Measurements from ENCODE around the gene WNT3A. TPM values are rescaled to one million over a fixed set of nuclear protein-coding genes. Genes with fewer than 3 reads are reported as not detected.

Gene WNT3A
- polyA plus RNA-seq, 1 experiment, result not detected

DNA sequence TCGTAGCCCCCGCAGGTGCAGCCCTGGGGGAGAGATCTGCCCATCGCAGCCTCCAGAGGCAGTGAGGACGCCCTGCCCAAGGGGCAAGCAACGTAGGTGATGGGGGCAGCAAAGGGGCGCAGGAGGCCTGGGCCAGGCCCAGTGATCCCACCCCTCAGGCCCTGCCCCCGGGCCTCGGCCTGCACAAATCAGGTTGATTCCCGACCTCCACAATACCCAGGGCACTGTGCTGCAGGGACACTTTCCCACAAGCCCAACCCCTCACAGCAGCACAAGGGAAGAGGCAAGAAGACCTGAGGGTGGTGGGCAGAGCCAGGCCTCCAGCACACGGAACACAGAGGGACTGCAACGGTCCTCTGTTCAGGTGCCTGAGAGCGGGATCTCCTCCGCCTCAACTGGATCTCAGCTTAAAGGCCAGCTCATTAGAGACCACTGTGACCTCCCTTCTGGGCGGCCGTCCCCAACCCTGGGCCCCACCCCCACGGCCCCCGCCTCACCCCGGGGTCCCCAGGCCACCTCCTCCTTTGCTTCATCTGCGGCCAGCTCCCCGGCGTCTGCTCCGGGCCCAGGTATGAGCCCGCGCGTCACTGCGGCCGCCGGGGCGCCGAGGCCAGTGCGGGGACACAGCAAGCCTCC lies 74.9 kb downstream of the WNT3A start:
- POLR2A ChIA-PET, result interaction anchor here (0.5 to 1.0 kb wide), 4 partner anchors 15 to 1674 kb away, joined by 3 to 8 read pairs (median 4); partner anchors contain the start of gene PARP1
- peak overlapping the region; percentile 91 for H3K4me3 ChIP-seq (ENCODE audit: low read depth, low read length)
- DNase-seq (ENCODE audit: low read depth), result no peak
- TF ChIP-seq, protein P1, sequence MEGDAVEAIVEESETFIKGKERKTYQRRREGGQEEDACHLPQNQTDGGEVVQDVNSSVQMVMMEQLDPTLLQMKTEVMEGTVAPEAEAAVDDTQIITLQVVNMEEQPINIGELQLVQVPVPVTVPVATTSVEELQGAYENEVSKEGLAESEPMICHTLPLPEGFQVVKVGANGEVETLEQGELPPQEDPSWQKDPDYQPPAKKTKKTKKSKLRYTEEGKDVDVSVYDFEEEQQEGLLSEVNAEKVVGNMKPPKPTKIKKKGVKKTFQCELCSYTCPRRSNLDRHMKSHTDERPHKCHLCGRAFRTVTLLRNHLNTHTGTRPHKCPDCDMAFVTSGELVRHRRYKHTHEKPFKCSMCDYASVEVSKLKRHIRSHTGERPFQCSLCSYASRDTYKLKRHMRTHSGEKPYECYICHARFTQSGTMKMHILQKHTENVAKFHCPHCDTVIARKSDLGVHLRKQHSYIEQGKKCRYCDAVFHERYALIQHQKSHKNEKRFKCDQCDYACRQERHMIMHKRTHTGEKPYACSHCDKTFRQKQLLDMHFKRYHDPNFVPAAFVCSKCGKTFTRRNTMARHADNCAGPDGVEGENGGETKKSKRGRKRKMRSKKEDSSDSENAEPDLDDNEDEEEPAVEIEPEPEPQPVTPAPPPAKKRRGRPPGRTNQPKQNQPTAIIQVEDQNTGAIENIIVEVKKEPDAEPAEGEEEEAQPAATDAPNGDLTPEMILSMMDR (IDR thresholded peaks at IDR 0.05; ENCODE audit: insufficient read depth, low read depth, low read length), result no peak
- no peaks in the 10 kb centered on the region for H3K27me3 ChIP-seq (ENCODE audit: control insufficient read depth, insufficient read depth, low read length)
- H3K36me3 ChIP-seq (ENCODE audit: control insufficient read depth, insufficient read depth, low read length), result peaks cover 2% of the 10 kb centered on the region; the same call in 1 of the 2 replicates
- CTCF ChIA-PET, result interaction anchor here (0.9 to 1.5 kb wide), 2 partner anchors 83 to 85 kb away, joined by 4 to 6 read pairs; no protein-coding TSS in a partner anchor

DNA sequence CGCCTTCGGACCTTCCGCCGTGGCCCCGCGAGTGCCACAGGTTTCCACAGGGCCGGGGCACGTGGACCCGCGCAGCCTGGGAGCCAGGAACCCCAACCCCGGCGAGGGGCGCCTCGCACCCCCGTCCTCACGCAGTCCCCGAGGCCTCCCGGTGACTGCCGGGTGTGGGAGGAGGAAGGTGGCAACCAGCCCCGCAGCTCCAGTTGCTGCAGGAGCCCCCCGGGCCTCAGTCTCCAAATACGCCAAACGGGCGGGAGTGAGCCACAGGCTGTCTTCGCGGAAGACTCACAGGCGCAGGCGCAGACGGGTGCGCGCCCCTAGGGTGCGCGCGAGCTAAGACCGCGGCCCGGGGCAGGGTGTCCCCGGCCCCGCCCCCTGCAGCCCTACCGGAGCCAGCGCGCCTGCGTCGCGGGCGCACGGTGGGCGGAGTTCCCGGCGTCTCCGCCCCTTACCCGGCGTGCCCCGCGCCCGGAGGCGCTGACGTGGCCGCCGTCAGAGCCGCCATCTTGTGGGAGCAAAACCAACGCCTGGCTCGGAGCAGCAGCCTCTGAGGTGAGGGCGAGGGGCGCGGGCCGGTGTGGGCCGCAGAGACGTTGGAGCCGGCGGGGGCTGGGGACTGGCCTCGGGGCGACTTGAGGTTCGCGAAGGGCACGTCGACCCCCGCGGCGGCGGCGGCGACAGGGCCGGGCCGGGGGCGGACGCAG lies 75.6 kb downstream of the WNT3A start, which contains the start of gene ARF1:
Gene ARF1 (plus strand): TSS at position 495 of the 704 bp plus-strand sequence. CDS start 14,407 bp downstream, outside the sequence.
- Histone ChIP-seq H3K36me3 (ENCODE audit: control insufficient read depth, insufficient read depth, low read length) (peaks cover 2% of the 10 kb centered on the region; the same call in 1 of the 2 replicates), H3K4me3 (ENCODE audit: low read depth, low read length) (peak within 1 kb of the TSS; percentile 97), H3K27me3 (ENCODE audit: control insufficient read depth, insufficient read depth, low read length) (no peaks in the 10 kb centered on the region)
- ChIA-PET POLR2A (interaction anchor here (0.5 to 1.0 kb wide), 4 partner anchors 16 to 1674 kb away, joined by 3 to 8 read pairs (median 4); partner anchors contain the start of gene PARP1), CTCF (interaction anchor here (0.9 to 1.5 kb wide), 2 partner anchors 83 to 85 kb away, joined by 4 to 6 read pairs; no protein-coding TSS in a partner anchor)
- DNase-seq (ENCODE audit: low read depth), result peak; percentile 52
- TF ChIP-seq, protein P1 (IDR thresholded peaks at IDR 0.05; ENCODE audit: insufficient read depth, low read depth, low read length), result no peak

DNA sequence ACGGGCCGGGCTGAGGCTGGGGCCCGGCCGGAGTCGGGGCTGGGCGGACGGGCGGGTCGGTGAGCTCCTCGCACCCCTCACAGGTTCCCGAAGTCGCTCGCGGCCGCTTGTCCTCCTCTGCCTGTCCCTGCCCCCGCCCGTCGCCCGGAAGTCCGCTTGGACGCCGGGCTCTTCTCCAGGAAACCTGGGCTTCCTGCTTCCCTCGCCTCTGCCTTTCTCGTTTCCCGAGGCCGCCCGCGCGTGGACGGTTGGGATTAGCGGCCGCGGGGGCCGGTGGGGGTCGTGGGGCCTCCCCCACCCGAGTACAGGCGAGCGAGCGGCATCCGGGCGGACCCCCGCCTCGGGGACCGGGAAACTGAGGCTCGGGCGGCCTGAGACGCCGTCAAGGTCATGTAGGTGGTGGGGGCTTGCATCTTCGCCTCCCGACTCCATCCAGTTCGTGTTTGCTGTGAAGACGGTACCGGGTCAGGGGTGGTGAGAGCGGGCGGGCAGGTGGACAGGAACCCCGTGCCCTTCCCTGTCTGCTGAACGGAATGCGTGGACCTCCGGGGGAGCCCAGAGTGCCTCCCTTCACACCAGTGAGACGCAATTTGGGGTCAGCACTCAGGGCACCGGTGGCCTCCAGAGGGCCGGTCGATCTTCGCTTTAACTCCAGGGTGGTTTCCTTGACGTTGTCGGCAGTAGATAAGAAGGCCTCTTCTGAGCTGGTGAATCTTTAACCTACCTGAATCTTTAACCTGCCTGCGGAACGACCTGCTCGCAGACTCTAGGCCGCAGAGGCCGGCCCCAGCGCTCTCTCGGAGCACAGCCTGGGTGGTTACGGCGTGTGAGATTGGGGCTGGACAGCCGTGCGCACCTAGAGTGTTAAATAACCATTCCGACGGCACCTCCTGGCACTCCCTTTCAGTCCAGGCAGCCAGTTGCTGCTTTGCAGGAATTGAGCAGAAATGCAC lies 76.4 kb downstream of the WNT3A start:
- TF ChIP-seq, protein P1 (IDR thresholded peaks at IDR 0.05; ENCODE audit: insufficient read depth, low read depth, low read length), result no peak
- no peak for DNase-seq (ENCODE audit: low read depth)
- CTCF ChIA-PET, result interaction anchor here (0.9 to 1.5 kb wide), 3 partner anchors 84 kb away, joined by 3 to 6 read pairs (median 4); no protein-coding TSS in a partner anchor

DNA sequence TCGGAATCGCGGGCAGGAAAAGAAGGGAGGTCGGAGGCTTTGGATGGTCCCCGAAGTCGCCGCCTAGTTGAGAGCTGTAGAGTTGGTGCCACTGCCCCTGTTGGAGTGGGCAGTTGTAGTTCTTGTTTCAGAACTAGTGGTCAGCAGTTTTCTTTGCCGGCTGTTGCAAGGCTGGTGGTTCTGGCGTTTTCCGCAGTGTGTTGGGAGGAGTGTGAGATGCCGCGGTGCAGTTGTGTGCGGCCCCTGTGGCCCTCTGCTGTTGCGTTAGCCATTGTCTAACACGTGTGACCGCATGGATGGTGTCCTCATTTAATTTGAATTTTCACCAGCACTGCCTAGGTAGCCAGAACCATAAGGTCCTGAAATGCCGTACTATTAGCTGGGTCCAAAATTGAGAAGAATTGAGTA lies 77.1 kb downstream of the WNT3A start:
- peaks cover 8% of the 10 kb centered on the region for H3K36me3 ChIP-seq (ENCODE audit: control insufficient read depth, insufficient read depth, low read length)
- peak overlapping the region; percentile 97 for H3K4me3 ChIP-seq (ENCODE audit: low read depth, low read length)
- ChIA-PET POLR2A (interaction anchor here (1.0 kb wide), 1 partner anchor 26 kb away, joined by 3 read pairs; no protein-coding TSS in a partner anchor), CTCF (interaction anchor here (0.6 to 1.0 kb wide), 3 partner anchors 83 to 320 kb away, joined by 3 to 5 read pairs (median 3); no protein-coding TSS in a partner anchor)
- TF ChIP-seq, protein P1 (IDR thresholded peaks at IDR 0.05; ENCODE audit: insufficient read depth, low read depth, low read length), result 0 out of 2 replicates have a peak, but pooled peaks have one; percentile 9
- no peak for DNase-seq (ENCODE audit: low read depth)
- H3K27me3 ChIP-seq (ENCODE audit: control insufficient read depth, insufficient read depth, low read length), result no peaks in the 10 kb centered on the region

More for the DNA sequence above, 76.4 kb downstream of the WNT3A start:
- H3K27me3 ChIP-seq (ENCODE audit: control insufficient read depth, insufficient read depth, low read length), result no peaks in the 10 kb centered on the region
- POLR2A ChIA-PET, result interaction anchor here (1.0 kb wide), 1 partner anchor 27 kb away, joined by 3 read pairs; no protein-coding TSS in a partner anchor
- H3K36me3 ChIP-seq (ENCODE audit: control insufficient read depth, insufficient read depth, low read length), result peaks cover 4% of the 10 kb centered on the region
- H3K4me3 ChIP-seq (ENCODE audit: low read depth, low read length), result peak overlapping the region; percentile 97

All from BJ (cell line).